CD4-positive, alpha-beta T cell treated with Interferon alpha-2 for 1 hour (primary cell): ENCODE data around the gene HPCAL1.

Source experiments
- DNase-seq, 2 donors: peaks; one replicate each; pipeline ENCODE4 v3.0.0-alpha.2; 2020 to 2022

HPCAL1 gene

GRCh38 chr2:10357193-10358169 lies 54.8 kb downstream of the HPCAL1 start:
- no peak for DNase-seq

GRCh38 chr2:10359246-10359645 lies 56.5 kb downstream of the HPCAL1 start:
- DNase-seq: no peak

- DNase-seq: no peak
Measured at GRCh38 chr2:10359731-10360329, 57.1 kb downstream of the HPCAL1 start.

GRCh38 chr2:10360460-10360849 lies 57.8 kb downstream of the HPCAL1 start:
- DNase-seq: no peak

- no peak for DNase-seq
Measured at GRCh38 chr2:10360850-10361588, 58.3 kb downstream of the HPCAL1 start.

- no peak for DNase-seq
Measured at GRCh38 chr2:10362096-10362897, 59.6 kb downstream of the HPCAL1 start.

- DNase-seq: no peak
Measured at GRCh38 chr2:10362898-10363454, 60.3 kb downstream of the HPCAL1 start.

- no peak for DNase-seq
Measured at GRCh38 chr2:10363861-10364610, 61.3 kb downstream of the HPCAL1 start.

- DNase-seq: no peak
Measured at GRCh38 chr2:10365412-10365811, 62.7 kb downstream of the HPCAL1 start.

GRCh38 chr2:10366601-10367270 lies 64.0 kb downstream of the HPCAL1 start:
- DNase-seq: no peak

GRCh38 chr2:10367472-10368439 lies 65.1 kb downstream of the HPCAL1 start:
- DNase-seq: no peak

GRCh38 chr2:10368491-10369231 lies 66.0 kb downstream of the HPCAL1 start:
- DNase-seq: no peak

- DNase-seq: no peak
Measured at GRCh38 chr2:10369269-10370255, 66.9 kb downstream of the HPCAL1 start.

GRCh38 chr2:10370390-10370789 lies 67.7 kb downstream of the HPCAL1 start:
- no peak for DNase-seq

GRCh38 chr2:10370895-10371294 lies 68.2 kb downstream of the HPCAL1 start:
- no peak for DNase-seq

GRCh38 chr2:10371441-10372196 lies 68.9 kb downstream of the HPCAL1 start:
- no peak for DNase-seq
